ENCODE measurements around the gene SLC16A11. TPM values are rescaled to one million over a fixed set of nuclear protein-coding genes. Genes with fewer than 3 reads are reported as not detected.
"Not testable (repeated sequence)": the region's sequence is repeated elsewhere in the genome, so short reads cannot be mapped to it uniquely, and the experiment has no call there.

SLC16A11 gene
- polyA plus RNA-seq, 3 donors = 0.29 to 0.55 (median 0.34) TPM

- DNase-seq (ENCODE audit: low read depth in 3 of 3, low spot score in 2 of 3) = peak in 2 of 3 donors; percentile 85 to 87
Measured at GRCh38 chr17:7014261-7014994, 29.5 kb downstream of the SLC16A11 start.

GRCh38 chr17:7011942-7012254, 32.0 kb downstream of the SLC16A11 start:
- DNase-seq (ENCODE audit: low read depth in 3 of 3, low spot score in 2 of 3) = no peak

GRCh38 chr17:7011415-7011814, 32.5 kb downstream of the SLC16A11 start:
- no peak for DNase-seq (ENCODE audit: low read depth in 3 of 3, low spot score in 2 of 3)

DNA sequence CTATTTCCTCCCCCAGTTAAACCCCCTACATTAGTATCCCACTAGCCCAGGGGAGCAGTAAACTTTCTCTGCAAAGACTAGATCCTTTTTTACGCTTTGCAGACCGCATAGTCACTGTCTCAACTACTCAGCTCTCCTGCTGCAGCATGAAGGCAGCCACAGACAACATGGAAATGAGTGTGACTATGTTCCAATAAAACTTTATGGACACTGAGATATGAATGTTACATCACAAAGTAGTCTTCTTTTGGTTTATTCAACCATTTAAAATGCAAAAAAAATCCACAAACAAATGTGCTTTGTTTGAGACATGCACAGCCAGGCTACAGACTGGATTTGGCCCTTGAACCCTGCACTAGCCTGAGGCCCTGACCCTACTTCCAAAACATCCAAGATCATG, 33.4 kb downstream of the SLC16A11 start:
- DNase-seq (ENCODE audit: low read depth in 3 of 3, low spot score in 2 of 3) = no peak

GRCh38 chr17:7007143-7007542, 36.7 kb downstream of the SLC16A11 start:
- no peak for DNase-seq (ENCODE audit: low read depth in 3 of 3, low spot score in 2 of 3)

- DNase-seq (ENCODE audit: low read depth in 3 of 3, low spot score in 2 of 3) = no peak
Measured at GRCh38 chr17:7005716-7006115, 38.2 kb downstream of the SLC16A11 start.

GRCh38 chr17:7004398-7005253, 39.3 kb downstream of the SLC16A11 start:
- peak in 1 of 3 donors; percentile 52 for DNase-seq (ENCODE audit: low read depth in 3 of 3, low spot score in 2 of 3)

DNA sequence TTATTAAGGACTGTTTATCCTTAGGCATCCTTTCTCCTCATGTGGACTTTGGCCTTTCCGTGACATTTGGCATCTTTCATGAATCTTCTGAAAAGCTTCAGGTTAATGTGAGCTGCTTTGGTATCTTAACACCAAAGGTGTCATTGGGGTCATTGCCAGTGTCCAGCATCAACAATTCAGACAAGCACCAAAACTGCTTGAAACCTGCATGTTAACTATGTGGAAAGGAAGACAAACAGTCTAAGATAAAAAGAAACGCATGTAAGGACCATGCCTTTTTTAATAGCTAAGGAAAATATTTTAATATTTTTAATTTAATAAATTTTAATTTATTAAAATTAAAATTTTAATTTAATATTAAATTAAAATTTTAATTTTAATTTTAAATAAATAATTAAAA, 40.1 kb downstream of the SLC16A11 start:
- no peak for DNase-seq (ENCODE audit: low read depth in 3 of 3, low spot score in 2 of 3)

- DNase-seq (ENCODE audit: low read depth in 3 of 3, low spot score in 2 of 3) = no peak
Measured at GRCh38 chr17:7002288-7003047, 41.4 kb downstream of the SLC16A11 start.

DNA sequence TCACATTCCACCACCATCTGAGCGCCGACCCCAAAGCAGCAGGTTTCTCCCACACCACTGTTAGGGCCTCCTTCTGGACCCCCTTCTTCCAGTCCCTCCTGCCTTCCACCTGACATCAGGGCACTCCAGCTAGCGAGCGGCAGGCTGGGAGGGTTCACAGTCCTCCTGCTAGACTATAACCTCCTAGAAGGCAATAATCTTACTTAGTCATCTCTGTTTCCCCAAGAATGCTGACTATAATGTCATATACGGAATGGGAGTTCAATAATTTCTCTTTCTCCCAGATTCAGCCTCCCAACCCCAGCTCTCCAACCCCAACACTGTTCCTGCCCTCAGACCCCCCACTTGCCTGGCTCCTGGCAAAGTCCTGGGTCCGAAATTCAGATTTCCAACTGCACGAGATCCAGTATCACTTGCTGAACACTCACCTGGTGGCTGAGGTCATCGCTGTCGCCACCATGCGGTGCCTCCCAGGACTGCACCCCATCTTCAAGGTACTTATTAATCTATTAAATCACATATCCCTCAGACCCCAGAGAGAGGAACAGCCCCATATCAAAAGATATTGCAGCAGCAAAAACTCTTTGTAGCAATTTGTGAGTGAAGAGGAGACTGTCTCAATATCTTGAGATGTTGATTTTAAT, 42.5 kb downstream of the SLC16A11 start:
- no peak for DNase-seq (ENCODE audit: low read depth in 3 of 3, low spot score in 2 of 3)

- no peak for DNase-seq (ENCODE audit: low read depth in 3 of 3, low spot score in 2 of 3)
Measured at GRCh38 chr17:6998855-6999508, 44.9 kb downstream of the SLC16A11 start.

- DNase-seq (ENCODE audit: low read depth in 3 of 3, low spot score in 2 of 3) = no peak
Measured at GRCh38 chr17:6997171-6997570, 46.7 kb downstream of the SLC16A11 start.

DNA sequence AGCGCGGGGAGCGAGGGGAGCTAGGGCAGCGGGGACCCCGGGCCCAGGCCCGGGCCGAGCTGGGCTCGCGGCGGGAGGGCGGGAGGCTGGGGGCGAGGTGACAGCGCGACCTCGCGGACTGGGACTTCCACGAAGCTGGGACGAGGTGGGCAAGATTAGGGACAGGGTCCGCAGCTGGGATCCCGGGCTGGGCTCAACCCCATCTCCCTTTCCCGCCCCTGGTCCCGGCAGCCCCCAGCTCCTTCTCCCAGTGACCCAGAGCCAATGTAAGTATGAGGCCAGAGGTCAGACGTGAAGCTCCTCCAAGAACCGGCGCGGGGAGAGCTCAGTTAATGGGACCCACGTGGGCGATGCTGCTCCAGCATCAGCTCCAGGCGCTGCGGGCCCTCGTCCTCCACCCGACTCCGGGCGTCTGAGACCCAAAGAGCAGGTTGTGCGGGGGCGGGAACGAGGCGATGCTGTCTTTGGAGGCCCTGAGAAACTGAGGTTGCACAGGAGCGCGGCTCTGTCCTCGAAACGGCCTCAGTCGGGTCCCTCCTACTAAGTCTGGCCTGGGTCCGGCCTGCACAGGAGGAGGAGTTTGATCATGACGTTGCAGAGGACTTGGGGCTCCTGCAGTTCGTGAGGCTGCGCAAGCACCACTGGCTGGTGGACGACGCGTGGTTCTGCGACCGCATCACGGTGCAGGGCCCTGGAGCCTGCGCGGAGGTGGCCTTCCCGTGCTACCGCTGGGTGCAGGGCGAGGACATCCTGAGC, 47.5 kb downstream of the SLC16A11 start:
- no peak for DNase-seq (ENCODE audit: low read depth in 3 of 3, low spot score in 2 of 3)

DNA sequence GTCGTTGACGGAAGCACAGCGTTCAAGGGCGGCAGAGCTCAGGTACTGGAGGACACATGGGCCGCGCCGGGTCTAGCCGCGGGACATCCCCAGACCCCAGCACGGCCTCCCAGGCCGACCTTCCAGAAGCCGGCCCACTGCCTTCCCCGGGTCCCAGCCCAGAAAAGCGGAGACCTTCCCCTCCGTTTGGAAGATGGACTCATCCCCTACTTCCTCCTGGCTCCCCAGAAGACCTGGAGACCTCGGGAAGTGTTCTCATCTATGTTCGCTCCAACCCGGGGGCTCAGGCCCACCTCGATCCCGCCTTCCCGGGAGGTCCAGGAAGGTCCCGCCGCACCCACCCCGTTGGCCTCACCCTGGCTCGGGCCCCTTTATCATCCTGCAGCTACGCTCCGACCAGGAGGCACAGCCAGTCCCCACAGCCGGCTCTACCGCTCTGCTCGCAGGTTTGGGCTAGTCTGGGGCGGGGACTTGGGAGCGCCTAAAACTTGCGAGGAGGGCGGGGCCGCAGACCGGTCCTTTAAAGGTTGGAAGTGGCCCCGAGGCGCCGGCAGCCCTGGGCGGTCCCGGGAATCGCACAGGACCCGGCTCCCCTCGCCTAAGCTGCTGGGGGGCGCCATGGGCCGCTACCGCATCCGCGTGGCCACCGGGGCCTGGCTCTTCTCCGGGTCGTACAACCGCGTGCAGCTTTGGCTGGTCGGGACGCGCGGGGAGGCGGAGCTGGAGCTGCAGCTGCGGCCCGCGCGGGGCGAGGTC, 48.2 kb downstream of the SLC16A11 start, which contains the start of gene ALOX12:
ALOX12 (plus strand) TSS at position 550 of the 756 bp plus-strand sequence; CDS start at position 619, 69 bp downstream.
- DNase-seq (ENCODE audit: low read depth in 3 of 3, low spot score in 2 of 3) = no peak

GRCh38 chr17:6994666-6995256, 49.1 kb downstream of the SLC16A11 start:
- no peak for DNase-seq (ENCODE audit: low read depth in 3 of 3, low spot score in 2 of 3)

DNA sequence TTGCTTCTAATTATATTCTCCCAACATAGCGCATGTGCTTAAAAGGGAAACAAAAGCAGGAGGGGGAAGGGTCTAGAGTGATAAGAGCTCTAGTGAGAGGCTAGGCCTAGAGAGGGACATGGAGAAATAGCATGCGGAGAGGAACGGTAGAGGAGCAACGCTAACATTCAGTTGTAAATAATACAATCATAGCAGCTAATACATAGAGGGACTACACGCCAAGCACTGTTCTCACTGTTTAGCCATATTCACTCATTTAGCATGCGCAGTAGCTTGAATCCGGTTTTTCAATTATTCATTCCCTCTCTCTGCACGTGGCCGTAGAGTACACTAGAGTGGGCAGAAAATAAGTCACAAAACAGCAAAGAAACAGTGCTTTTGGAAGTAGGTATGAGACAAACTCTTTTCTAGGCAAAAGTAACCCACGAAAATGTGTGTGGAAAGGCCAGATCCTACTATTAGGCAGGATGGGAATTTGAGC, 49.7 kb downstream of the SLC16A11 start:
- no peak for DNase-seq (ENCODE audit: low read depth in 3 of 3, low spot score in 2 of 3)

GRCh38 chr17:6993613-6994056, 50.3 kb downstream of the SLC16A11 start:
- DNase-seq (ENCODE audit: low read depth in 3 of 3, low spot score in 2 of 3) = not testable (repeated sequence)
